ENCODE results near the gene OLFM4.

OLFM4 gene, protein sequence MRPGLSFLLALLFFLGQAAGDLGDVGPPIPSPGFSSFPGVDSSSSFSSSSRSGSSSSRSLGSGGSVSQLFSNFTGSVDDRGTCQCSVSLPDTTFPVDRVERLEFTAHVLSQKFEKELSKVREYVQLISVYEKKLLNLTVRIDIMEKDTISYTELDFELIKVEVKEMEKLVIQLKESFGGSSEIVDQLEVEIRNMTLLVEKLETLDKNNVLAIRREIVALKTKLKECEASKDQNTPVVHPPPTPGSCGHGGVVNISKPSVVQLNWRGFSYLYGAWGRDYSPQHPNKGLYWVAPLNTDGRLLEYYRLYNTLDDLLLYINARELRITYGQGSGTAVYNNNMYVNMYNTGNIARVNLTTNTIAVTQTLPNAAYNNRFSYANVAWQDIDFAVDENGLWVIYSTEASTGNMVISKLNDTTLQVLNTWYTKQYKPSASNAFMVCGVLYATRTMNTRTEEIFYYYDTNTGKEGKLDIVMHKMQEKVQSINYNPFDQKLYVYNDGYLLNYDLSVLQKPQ

GRCh38 chr13:53028637-53029203 is at the start of gene OLFM4:
OLFM4 (plus strand) TSS chr13:53028813; CDS start chr13:53028837, 24 bp downstream.
- no peak for DNase-seq (ENCODE audit: low read depth)
- no peak within 1 kb of the TSS for H3K4me3 ChIP-seq (ENCODE audit: low read length)
- TF ChIP-seq, protein P1, sequence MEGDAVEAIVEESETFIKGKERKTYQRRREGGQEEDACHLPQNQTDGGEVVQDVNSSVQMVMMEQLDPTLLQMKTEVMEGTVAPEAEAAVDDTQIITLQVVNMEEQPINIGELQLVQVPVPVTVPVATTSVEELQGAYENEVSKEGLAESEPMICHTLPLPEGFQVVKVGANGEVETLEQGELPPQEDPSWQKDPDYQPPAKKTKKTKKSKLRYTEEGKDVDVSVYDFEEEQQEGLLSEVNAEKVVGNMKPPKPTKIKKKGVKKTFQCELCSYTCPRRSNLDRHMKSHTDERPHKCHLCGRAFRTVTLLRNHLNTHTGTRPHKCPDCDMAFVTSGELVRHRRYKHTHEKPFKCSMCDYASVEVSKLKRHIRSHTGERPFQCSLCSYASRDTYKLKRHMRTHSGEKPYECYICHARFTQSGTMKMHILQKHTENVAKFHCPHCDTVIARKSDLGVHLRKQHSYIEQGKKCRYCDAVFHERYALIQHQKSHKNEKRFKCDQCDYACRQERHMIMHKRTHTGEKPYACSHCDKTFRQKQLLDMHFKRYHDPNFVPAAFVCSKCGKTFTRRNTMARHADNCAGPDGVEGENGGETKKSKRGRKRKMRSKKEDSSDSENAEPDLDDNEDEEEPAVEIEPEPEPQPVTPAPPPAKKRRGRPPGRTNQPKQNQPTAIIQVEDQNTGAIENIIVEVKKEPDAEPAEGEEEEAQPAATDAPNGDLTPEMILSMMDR (conservative IDR thresholded peaks at IDR 0.05; ENCODE audit: low read depth, low read length), result no peak

GRCh38 chr13:52978989-52979388 is 49.6 kb upstream of the OLFM4 start:
- no peak for DNase-seq (ENCODE audit: low read depth)
- TF ChIP-seq, protein P1 (conservative IDR thresholded peaks at IDR 0.05; ENCODE audit: low read depth, low read length), result no peak
- H3K4me3 ChIP-seq (ENCODE audit: low read length), result no peak overlapping the region

- no peak for DNase-seq (ENCODE audit: low read depth)
- TF ChIP-seq, protein P1 (conservative IDR thresholded peaks at IDR 0.05; ENCODE audit: low read depth, low read length), result no peak
- no peak overlapping the region for H3K4me3 ChIP-seq (ENCODE audit: low read length)
Measured at GRCh38 chr13:52980695-52981094, 47.9 kb upstream of the OLFM4 start.

GRCh38 chr13:52983836-52984235 is 44.8 kb upstream of the OLFM4 start:
- TF ChIP-seq, protein P1 (conservative IDR thresholded peaks at IDR 0.05; ENCODE audit: low read depth, low read length), result no peak
- DNase-seq (ENCODE audit: low read depth), result no peak
- no peak overlapping the region for H3K4me3 ChIP-seq (ENCODE audit: low read length)

DNA sequence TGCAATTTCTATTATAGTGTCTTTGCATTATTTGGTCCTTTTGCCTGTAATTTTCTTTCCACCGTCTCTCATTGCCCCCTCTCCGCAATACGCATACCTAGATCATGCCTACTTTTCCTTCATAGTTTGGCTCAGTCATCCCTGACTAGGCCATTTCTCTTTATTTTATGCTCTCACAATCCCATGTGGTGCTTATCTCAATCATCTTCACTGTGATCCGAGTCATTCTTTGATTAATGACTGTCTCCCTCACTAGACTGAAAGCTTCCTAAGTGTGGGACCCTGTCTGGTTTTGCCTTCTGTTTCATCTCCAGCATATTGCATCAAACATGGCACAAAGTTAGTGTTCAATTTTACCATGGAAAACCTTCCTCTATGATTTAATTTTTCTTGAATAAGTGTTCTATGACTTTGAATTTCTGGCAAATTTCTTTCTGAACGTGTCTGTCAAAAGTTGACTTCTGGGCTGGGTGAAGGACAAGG is 43.7 kb upstream of the OLFM4 start:
- H3K4me3 ChIP-seq (ENCODE audit: low read length), result no peak overlapping the region
- TF ChIP-seq, protein P1 (conservative IDR thresholded peaks at IDR 0.05; ENCODE audit: low read depth, low read length), result no peak
- no peak for DNase-seq (ENCODE audit: low read depth)

- TF ChIP-seq, protein P1 (conservative IDR thresholded peaks at IDR 0.05; ENCODE audit: low read depth, low read length), result no peak
- DNase-seq (ENCODE audit: low read depth), result no peak
- no peak overlapping the region for H3K4me3 ChIP-seq (ENCODE audit: low read length)
Measured at GRCh38 chr13:52991344-52992020, 37.1 kb upstream of the OLFM4 start.
